GM13976 (cell line): ENCODE measurements around the gene KRAS.

Experiments used
- DNase-seq: peaks from one replicate; pipeline ENCODE4 v3.0.0; 2012; ENCODE audit warnings: low spot score
- in situ Hi-C: fragments of 300-500 bp; cut with MboI; formaldehyde crosslinking; loops from one replicate; pipeline ENCODE4 v1.12.0; 2022; ENCODE audit warnings: low sequenced_read_pairs, mixed read lengths, inconsistent platforms; ENCODE audit not compliant: unreplicated experiment
- TF ChIP-seq, protein P1 (sequence below): IDR thresholded peaks from 2 replicates; pipeline ENCODE4 v1.5.1; 2012; ENCODE audit warnings: borderline replicate concordance, mild to moderate bottlenecking; ENCODE audit not compliant: insufficient read depth; ENCODE audit errors: extremely low read depth, missing control alignments, control extremely low read depth

KRAS gene

DNA sequence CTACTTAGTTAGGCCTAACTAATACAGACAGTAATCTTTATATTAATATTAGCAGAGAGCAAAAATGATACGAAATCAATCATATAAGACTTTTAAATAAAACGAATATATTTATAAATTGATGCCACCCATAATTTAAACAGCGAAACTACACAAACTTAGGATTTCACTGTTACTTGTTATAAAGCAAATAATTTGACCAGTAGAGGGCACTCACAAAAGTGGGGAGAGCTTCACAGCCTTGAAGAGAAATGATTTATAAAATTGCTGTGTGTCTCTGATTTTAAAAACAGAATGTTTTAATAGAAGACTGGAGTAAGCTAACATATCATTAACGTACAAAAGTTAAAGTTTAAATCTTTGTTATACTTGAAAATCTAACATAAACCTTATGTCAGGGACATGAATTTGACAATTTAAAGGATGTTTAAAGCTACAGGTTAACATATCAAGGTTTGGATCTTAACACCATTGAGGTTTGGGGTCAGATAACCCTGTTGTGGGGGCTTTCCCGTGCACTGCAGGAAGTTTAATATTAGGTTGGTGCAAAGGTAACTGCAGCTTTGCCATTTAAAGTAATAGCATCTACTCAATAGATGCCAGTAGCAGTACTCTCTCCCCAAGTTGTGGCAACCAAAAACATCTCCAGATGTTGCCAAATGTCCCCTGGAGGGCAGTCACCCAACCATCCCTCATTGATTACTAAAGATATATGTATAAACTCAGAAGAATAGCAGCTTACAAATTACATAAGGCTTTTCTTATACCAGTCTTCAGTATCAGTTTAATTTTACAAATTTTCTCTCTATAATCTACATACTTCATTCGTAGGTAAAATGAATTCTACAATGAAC, 9.3 kb downstream of the KRAS start:
- in situ Hi-C loops = no loop called here
- peak; percentile 24 for DNase-seq
- TF ChIP-seq, protein P1, sequence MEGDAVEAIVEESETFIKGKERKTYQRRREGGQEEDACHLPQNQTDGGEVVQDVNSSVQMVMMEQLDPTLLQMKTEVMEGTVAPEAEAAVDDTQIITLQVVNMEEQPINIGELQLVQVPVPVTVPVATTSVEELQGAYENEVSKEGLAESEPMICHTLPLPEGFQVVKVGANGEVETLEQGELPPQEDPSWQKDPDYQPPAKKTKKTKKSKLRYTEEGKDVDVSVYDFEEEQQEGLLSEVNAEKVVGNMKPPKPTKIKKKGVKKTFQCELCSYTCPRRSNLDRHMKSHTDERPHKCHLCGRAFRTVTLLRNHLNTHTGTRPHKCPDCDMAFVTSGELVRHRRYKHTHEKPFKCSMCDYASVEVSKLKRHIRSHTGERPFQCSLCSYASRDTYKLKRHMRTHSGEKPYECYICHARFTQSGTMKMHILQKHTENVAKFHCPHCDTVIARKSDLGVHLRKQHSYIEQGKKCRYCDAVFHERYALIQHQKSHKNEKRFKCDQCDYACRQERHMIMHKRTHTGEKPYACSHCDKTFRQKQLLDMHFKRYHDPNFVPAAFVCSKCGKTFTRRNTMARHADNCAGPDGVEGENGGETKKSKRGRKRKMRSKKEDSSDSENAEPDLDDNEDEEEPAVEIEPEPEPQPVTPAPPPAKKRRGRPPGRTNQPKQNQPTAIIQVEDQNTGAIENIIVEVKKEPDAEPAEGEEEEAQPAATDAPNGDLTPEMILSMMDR = peak; percentile 22

DNA sequence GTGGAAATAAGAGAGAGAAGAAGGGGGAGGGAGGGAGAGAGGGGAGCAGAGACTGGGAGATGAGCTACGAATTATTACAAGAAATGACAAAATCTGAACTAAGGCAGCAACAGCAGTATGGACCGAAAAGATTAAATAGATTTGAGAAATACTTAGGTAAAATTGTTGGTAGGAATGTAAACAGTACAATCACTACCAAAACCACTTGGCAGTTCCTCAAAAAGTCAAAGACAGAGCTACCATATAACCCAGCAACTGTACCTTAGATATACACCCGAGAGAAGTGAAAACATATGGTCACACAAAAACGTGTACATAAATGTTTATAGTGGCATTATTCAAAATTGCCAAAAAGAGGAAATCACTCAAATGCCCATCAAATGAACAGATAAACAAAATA, 14.1 kb downstream of the KRAS start:
- DNase-seq = no peak
- TF ChIP-seq, protein P1 = no peak
- in situ Hi-C loops = no loop called here

- DNase-seq = no peak
- TF ChIP-seq, protein P1 = no peak
- in situ Hi-C loops = no loop called here
Measured at GRCh38 chr12:25236190-25236589, 14.5 kb downstream of the KRAS start.

GRCh38 chr12:25213338-25213737, 37.4 kb downstream of the KRAS start:
- no peak for DNase-seq
- in situ Hi-C loops = no loop called here
- TF ChIP-seq, protein P1 = no peak

DNA sequence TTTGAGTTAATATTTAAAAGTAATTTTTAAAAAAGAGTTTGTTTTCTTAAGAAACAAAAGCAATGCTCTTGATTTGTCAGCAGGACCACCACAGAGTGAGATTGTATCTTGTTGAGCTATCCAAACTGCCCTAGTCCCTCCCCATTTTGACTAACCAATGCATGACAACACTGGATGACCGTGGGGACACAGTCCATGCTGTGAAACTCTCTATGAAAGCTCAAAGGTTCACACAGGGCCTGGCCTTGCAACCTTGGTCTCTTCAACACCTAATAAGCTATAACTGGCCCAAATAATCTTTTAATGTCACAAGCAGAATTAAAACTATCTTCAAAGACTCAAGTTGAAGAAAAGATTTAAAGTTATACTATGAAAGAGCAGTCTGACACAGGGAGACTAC, 42.2 kb downstream of the KRAS start:
- in situ Hi-C loops = no loop called here
- no peak for DNase-seq
- TF ChIP-seq, protein P1 = no peak

- DNase-seq = no peak
- in situ Hi-C loops = no loop called here
- TF ChIP-seq, protein P1 = no peak
Measured at GRCh38 chr12:25207846-25208245, 42.9 kb downstream of the KRAS start.
